K562 (cell line): ENCODE measurements around the gene HGS. TPM values are rescaled to one million over a fixed set of nuclear protein-coding genes. Genes with fewer than 3 reads are reported as not detected.

Experiments used
- ARID4B ChIP-seq: sonication (generic); formaldehyde crosslinking; IDR thresholded peaks from 2 replicates; pipeline ENCODE4 v1.8.0; 2022; ENCODE audit warnings: mild to moderate bottlenecking, missing genetic modification reagents
- BCOR ChIP-seq: fragments of 450-650 bp; IDR thresholded peaks from 2 replicates; pipeline ENCODE4 v1.6.1; 2016
- BRF1 ChIP-seq: IDR thresholded peaks from 3 replicates; pipeline ENCODE4 v1.6.1; 2011; ENCODE audit warnings: borderline replicate concordance, mild to moderate bottlenecking; ENCODE audit not compliant: insufficient read length; ENCODE audit errors: extremely low read depth
- CHD1 ChIP-seq: fragments of 200-600 bp; sonication (generic); IDR thresholded peaks from one replicate; pipeline ENCODE4 v1.6.1; 2012; ENCODE audit warnings: mild to moderate bottlenecking, moderate library complexity, low read length, inconsistent platforms
- E2F1 ChIP-seq: sonication (generic); formaldehyde crosslinking; IDR thresholded peaks from 2 replicates; pipeline ENCODE4 v1.8.1; 2023; ENCODE audit warnings: mild to moderate bottlenecking, missing genetic modification reagents, moderate library complexity
- FOXM1 ChIP-seq, 2 experiments: fragments of 450-650 bp in 1 of 2; sonication (generic) in 1 of 2; formaldehyde crosslinking in 1 of 2; IDR thresholded peaks; 2 replicates each; pipeline versions ENCODE4 v1.6.1 to v1.9.0; 2017 to 2022; ENCODE audit warnings: low read depth in 2 of 2, mild to moderate bottlenecking in 2 of 2, missing genetic modification reagents in 1 of 2, moderate library complexity in 1 of 2
- GABPA ChIP-seq: fragments of 200-800 bp; sonication (Bioruptor generic); conservative IDR thresholded peaks from 2 replicates; pipeline ENCODE4 v1.6.1; 2016; ENCODE audit warnings: low read depth, missing genetic modification characterization, missing compliant biosample characterization
- GTF3C2 ChIP-seq: IDR thresholded peaks from 3 replicates; pipeline ENCODE4 v1.6.1; 2011; ENCODE audit warnings: borderline replicate concordance, mild to moderate bottlenecking, moderate library complexity; ENCODE audit not compliant: insufficient read length; ENCODE audit errors: extremely low read depth
- HES1 ChIP-seq: fragments of 450-650 bp; IDR thresholded peaks from 2 replicates; pipeline ENCODE4 v1.6.1; 2016; ENCODE audit warnings: low read depth, mild to moderate bottlenecking, moderate library complexity
- MLX ChIP-seq, 2 experiments: fragments of 450-650 bp in 1 of 2; sonication (generic) in 1 of 2; formaldehyde crosslinking; conservative IDR thresholded peaks; 2 replicates each; pipeline versions ENCODE4 v1.4.0 to v1.8.1; 2020 to 2022; ENCODE audit warnings: mild to moderate bottlenecking in 1 of 2, missing genetic modification reagents in 1 of 2
- NBN ChIP-seq: fragments of 450-650 bp; IDR thresholded peaks from 2 replicates; pipeline ENCODE4 v1.6.1; 2016; ENCODE audit warnings: low read depth, mild to moderate bottlenecking
- SREBF1 ChIP-seq: fragments of 150-350 bp; IDR thresholded peaks from 2 replicates; pipeline ENCODE4 v1.6.1; 2014; ENCODE audit warnings: antibody characterized with exemption, low read depth, low read length, borderline replicate concordance
- ZFP36 ChIP-seq: fragments of 150-350 bp; IDR thresholded peaks from 2 replicates; pipeline ENCODE4 v1.6.1; 2018; ENCODE audit warnings: low read length, low read depth; ENCODE audit not compliant: partially characterized antibody
- ZNF175 ChIP-seq: fragments of 200-800 bp; sonication (Bioruptor generic); IDR thresholded peaks from 2 replicates; pipeline ENCODE4 v1.6.1; 2016; ENCODE audit warnings: low read depth, mild to moderate bottlenecking, missing genetic modification characterization, missing compliant biosample characterization
- ZNF445 ChIP-seq: fragments of 250-450 bp; sonication (Bioruptor Pico); IDR thresholded peaks from 2 replicates; pipeline ENCODE4 v1.4.0; 2020; ENCODE audit warnings: low read depth, mild to moderate bottlenecking, moderate library complexity
- ZNF507 ChIP-seq: conservative IDR thresholded peaks from 2 replicates; pipeline ENCODE4 v1.6.1; 2017; ENCODE audit warnings: missing genetic modification characterization, missing compliant biosample characterization
- ZNF830 ChIP-seq: fragments of 250-450 bp; sonication (Bioruptor Pico); IDR thresholded peaks from 2 replicates; pipeline ENCODE4 v1.5.0; 2021; ENCODE audit warnings: mild to moderate bottlenecking
- polyA plus RNA-seq, 8 experiments: library from polyadenylated mRNA; depleted of rRNA in 4 of 8; stranded (reverse) in 5 of 8; unstranded in 3 of 8; fragments of >200 nt; fragmentation: Nextera tagmentation in 2 of 8; fragmentation: Illumina TruSeq in 1 of 8; extraction: Ambion mirVana in 2 of 8; extraction: Trizol in 1 of 8; gene quantifications; 2 replicates each; pipeline versions ENCODE4 v1.2.1 to v1.2.3, GENCODE V29; 2011 to 2014; ENCODE audit warnings: inconsistent platforms in 1 of 8, missing spikeins in 1 of 8
- total RNA-seq, 7 experiments: library from RNA; depleted of rRNA in 6 of 7; stranded (reverse); fragments of >200 nt in 6 of 7; fragmentation: Illumina TruSeq in 2 of 7; extraction: Trizol in 2 of 7; gene quantifications; 2 replicates each; pipeline versions ENCODE4 v1.2.1 to v1.2.3, GENCODE V29; 2011 to 2021; ENCODE audit warnings: low replicate concordance in 1 of 7

HGS gene
- total and polyA plus RNA-seq, 9 of the 15 experiments (the other 6 are each of a cell fraction or from before 2014, with no cell fraction given), result 3.9 to 176 (median 77.1) TPM

- TF ChIP-seq MLX (CRISPR knock-in tag; conservative IDR thresholded peaks at IDR 0.05) (no peak), ZNF830 (CRISPR knock-in tag) (no peak), CHD1 (no peak), BRF1 (no peak), ARID4B (CRISPR knock-in tag) (no peak), NBN (no peak), E2F1 (CRISPR knock-in tag) (no peak; the same call in 1 of the 2 replicates), ZNF507 (no peak), FOXM1 (IDR thresholded peaks at IDR 0.05; ENCODE audit: low read depth) (no peak), FOXM1 (CRISPR knock-in tag; IDR thresholded peaks at IDR 0.05; ENCODE audit: low read depth) (no peak), ZNF175 (CRISPR knock-in tag) (no peak), SREBF1 (no peak), GTF3C2 (peak; percentile 11), GABPA (tag) (no peak), ZFP36 (no peak), BCOR (peak; percentile 40; the same call in 1 of the 2 replicates), HES1 (no peak), ZNF445 (CRISPR knock-in tag) (no peak)
Measured at GRCh38 chr17:81635973-81636504, 47.8 kb upstream of the HGS start (continued).
